ENCODE measurements around the gene CPS1.

DNA sequence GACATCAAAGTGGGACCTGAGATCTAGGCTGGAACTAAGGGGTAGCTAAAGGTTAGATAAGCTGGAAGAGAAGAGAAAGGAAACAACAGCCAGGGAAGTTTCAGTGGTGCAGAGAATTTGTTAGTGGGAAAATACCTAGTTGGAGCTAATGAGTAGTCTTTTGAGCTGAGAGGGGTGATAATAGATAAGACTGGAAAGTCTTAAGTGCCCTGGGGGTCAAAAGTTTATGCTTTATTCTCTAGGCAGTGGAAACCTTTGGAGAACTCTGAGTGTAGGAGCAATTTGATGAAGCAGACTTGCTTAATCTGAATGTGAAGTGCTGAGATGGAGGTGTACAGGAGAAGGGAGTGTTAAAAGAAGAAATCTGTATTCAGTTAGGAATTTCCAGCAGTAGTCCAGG is 90.8 kb downstream of the CPS1 start:
- TF ChIP-seq, protein P1, sequence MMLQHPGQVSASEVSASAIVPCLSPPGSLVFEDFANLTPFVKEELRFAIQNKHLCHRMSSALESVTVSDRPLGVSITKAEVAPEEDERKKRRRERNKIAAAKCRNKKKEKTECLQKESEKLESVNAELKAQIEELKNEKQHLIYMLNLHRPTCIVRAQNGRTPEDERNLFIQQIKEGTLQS (CRISPR knock-in tag; conservative IDR thresholded peaks at IDR 0.05) = no peak
- TF ChIP-seq NR1H2 (CRISPR knock-in tag; IDR thresholded peaks at IDR 0.05) = no peak
- TF ChIP-seq, protein P2, sequence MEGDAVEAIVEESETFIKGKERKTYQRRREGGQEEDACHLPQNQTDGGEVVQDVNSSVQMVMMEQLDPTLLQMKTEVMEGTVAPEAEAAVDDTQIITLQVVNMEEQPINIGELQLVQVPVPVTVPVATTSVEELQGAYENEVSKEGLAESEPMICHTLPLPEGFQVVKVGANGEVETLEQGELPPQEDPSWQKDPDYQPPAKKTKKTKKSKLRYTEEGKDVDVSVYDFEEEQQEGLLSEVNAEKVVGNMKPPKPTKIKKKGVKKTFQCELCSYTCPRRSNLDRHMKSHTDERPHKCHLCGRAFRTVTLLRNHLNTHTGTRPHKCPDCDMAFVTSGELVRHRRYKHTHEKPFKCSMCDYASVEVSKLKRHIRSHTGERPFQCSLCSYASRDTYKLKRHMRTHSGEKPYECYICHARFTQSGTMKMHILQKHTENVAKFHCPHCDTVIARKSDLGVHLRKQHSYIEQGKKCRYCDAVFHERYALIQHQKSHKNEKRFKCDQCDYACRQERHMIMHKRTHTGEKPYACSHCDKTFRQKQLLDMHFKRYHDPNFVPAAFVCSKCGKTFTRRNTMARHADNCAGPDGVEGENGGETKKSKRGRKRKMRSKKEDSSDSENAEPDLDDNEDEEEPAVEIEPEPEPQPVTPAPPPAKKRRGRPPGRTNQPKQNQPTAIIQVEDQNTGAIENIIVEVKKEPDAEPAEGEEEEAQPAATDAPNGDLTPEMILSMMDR (IDR thresholded peaks at IDR 0.05) = no peak
- TF ChIP-seq, protein P3, sequence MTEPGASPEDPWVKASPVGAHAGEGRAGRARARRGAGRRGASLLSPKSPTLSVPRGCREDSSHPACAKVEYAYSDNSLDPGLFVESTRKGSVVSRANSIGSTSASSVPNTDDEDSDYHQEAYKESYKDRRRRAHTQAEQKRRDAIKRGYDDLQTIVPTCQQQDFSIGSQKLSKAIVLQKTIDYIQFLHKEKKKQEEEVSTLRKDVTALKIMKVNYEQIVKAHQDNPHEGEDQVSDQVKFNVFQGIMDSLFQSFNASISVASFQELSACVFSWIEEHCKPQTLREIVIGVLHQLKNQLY (CRISPR knock-in tag; IDR thresholded peaks at IDR 0.05) = no peak
